Stomach (tissue), 4 donors: ENCODE measurements around the gene PPID.

Source experiments
- CTCF ChIP-seq, 7 experiments: fragments of 450-650 bp in 4 of 7; fragments of 200-600 bp in 3 of 7; sonication (generic) in 3 of 7; IDR thresholded peaks; one replicate each; pipeline ENCODE4 v1.5.1; 2016 to 2019; ENCODE audit warnings: antibody characterized with exemption in 7 of 7, control low read depth in 2 of 7, mild to moderate bottlenecking in 1 of 7
- POLR2AphosphoS5 ChIP-seq, 3 donors: sonication (generic); formaldehyde crosslinking; IDR thresholded peaks; one replicate each; pipeline ENCODE4 v1.6.1; 2016; ENCODE audit warnings: antibody characterized with exemption in 3 of 3

GRCh38 chr4:158741326-158742021, 18.3 kb upstream of the PPID start:
- TF ChIP-seq CTCF (IDR thresholded peaks at IDR 0.05) (no peak), POLR2AphosphoS5 (IDR thresholded peaks at IDR 0.05) (no peak)
